ENCODE measurements around the gene PHKB.

PHKB gene

GRCh38 chr16:47611042-47611441 is 149.9 kb downstream of the PHKB start:
- DNase-seq (ENCODE audit: low read depth, low spot score): no peak
- H3K4me3 ChIP-seq (ENCODE audit: low read depth, low read length): no peak overlapping the region
- ChIA-PET POLR2A (no interaction called here), CTCF (no interaction called here)
- TF ChIP-seq CTCF (IDR thresholded peaks at IDR 0.05; ENCODE audit: insufficient read depth, low read length, missing control alignments): no peak

- ChIA-PET POLR2A (no interaction called here), CTCF (no interaction called here)
- H3K4me3 ChIP-seq (ENCODE audit: low read depth, low read length): no peak overlapping the region
- DNase-seq (ENCODE audit: low read depth, low spot score): no peak
- no peak for TF ChIP-seq CTCF (IDR thresholded peaks at IDR 0.05; ENCODE audit: insufficient read depth, low read length, missing control alignments)
Measured at GRCh38 chr16:47611848-47612493, 150.8 kb downstream of the PHKB start.

- CTCF ChIA-PET: no interaction called here
Measured at GRCh38 chr16:47612711-47613110, 151.6 kb downstream of the PHKB start.

GRCh38 chr16:47613251-47613650 is 152.1 kb downstream of the PHKB start:
- POLR2A ChIA-PET: no interaction called here
- TF ChIP-seq CTCF (IDR thresholded peaks at IDR 0.05; ENCODE audit: insufficient read depth, low read length, missing control alignments): no peak
- CTCF ChIA-PET: no interaction called here
- H3K4me3 ChIP-seq (ENCODE audit: low read depth, low read length): no peak overlapping the region
- no peak for DNase-seq (ENCODE audit: low read depth, low spot score)

More at GRCh38 chr16:47612711-47613110, 151.6 kb downstream of the PHKB start:
- no peak for TF ChIP-seq CTCF (IDR thresholded peaks at IDR 0.05; ENCODE audit: insufficient read depth, low read length, missing control alignments)
- DNase-seq (ENCODE audit: low read depth, low spot score): no peak
- H3K4me3 ChIP-seq (ENCODE audit: low read depth, low read length): no peak overlapping the region
- POLR2A ChIA-PET: no interaction called here

- ChIA-PET POLR2A (no interaction called here), CTCF (no interaction called here)
- no peak for TF ChIP-seq CTCF (IDR thresholded peaks at IDR 0.05; ENCODE audit: insufficient read depth, low read length, missing control alignments)
- DNase-seq (ENCODE audit: low read depth, low spot score): no peak
- H3K4me3 ChIP-seq (ENCODE audit: low read depth, low read length): no peak overlapping the region
Measured at GRCh38 chr16:47617732-47618131, 156.6 kb downstream of the PHKB start.

- POLR2A ChIA-PET: no interaction called here
- H3K4me3 ChIP-seq (ENCODE audit: low read depth, low read length): no peak overlapping the region
- no peak for TF ChIP-seq CTCF (IDR thresholded peaks at IDR 0.05; ENCODE audit: insufficient read depth, low read length, missing control alignments)
- DNase-seq (ENCODE audit: low read depth, low spot score): no peak
- CTCF ChIA-PET: interaction anchor here (1.2 to 2.2 kb wide), 2 partner anchors 13 to 479 kb away, joined by 4 to 7 read pairs; partner anchors contain the start of gene NETO2
Measured at GRCh38 chr16:47622451-47623176, 161.5 kb downstream of the PHKB start.

Data from AG04449 (cell line).